ENCODE measurements around the gene POU2AF1.

POU2AF1 gene

GRCh38 chr11:111336582-111337256, 42.4 kb downstream of the POU2AF1 start:
- TF ChIP-seq CTCF (conservative IDR thresholded peaks at IDR 0.05), result no peak
- peak overlapping the region; percentile 99 for H3K27ac ChIP-seq

- peak overlapping the region; percentile 99 for H3K27ac ChIP-seq
- no peak for TF ChIP-seq CTCF (conservative IDR thresholded peaks at IDR 0.05)
Measured at GRCh38 chr11:111336062-111336461, 43.0 kb downstream of the POU2AF1 start.

- H3K27ac ChIP-seq, result peak overlapping the region; percentile 99
- TF ChIP-seq CTCF (conservative IDR thresholded peaks at IDR 0.05), result no peak
Measured at GRCh38 chr11:111335549-111335948, 43.5 kb downstream of the POU2AF1 start.

GRCh38 chr11:111334532-111335502, 44.3 kb downstream of the POU2AF1 start:
- no peak for TF ChIP-seq CTCF (conservative IDR thresholded peaks at IDR 0.05)
- H3K27ac ChIP-seq, result peak overlapping the region; percentile 99

GRCh38 chr11:111331711-111332479, 47.2 kb downstream of the POU2AF1 start:
- TF ChIP-seq CTCF (conservative IDR thresholded peaks at IDR 0.05), result no peak
- peak overlapping the region; percentile 99; the same call in 1 of the 2 replicates for H3K27ac ChIP-seq

- no peak for TF ChIP-seq CTCF (conservative IDR thresholded peaks at IDR 0.05)
- peak overlapping the region; percentile 99 for H3K27ac ChIP-seq
Measured at GRCh38 chr11:111330234-111330893, 48.7 kb downstream of the POU2AF1 start.

Measured in VCaP (cell line).